Neural progenitor cell (in vitro differentiated cells): ENCODE results near the gene MPEG1.

Experiments
- CTCF ChIP-seq: fragments of 200-600 bp; sonication (generic); IDR thresholded peaks from 2 replicates; pipeline ENCODE4 v1.5.1; 2017; ENCODE audit warnings: antibody characterized with exemption, mild to moderate bottlenecking
- EZH2 ChIP-seq: fragments of 200-600 bp; sonication (generic); IDR thresholded peaks from 2 replicates; pipeline ENCODE4 v1.6.1; 2017; ENCODE audit warnings: antibody characterized with exemption, mild to moderate bottlenecking, moderate library complexity
- EZH2phosphoT487 ChIP-seq: fragments of 200-600 bp; sonication (generic); IDR thresholded peaks from 2 replicates; pipeline ENCODE4 v1.6.1; 2017; ENCODE audit warnings: antibody characterized with exemption

DNA sequence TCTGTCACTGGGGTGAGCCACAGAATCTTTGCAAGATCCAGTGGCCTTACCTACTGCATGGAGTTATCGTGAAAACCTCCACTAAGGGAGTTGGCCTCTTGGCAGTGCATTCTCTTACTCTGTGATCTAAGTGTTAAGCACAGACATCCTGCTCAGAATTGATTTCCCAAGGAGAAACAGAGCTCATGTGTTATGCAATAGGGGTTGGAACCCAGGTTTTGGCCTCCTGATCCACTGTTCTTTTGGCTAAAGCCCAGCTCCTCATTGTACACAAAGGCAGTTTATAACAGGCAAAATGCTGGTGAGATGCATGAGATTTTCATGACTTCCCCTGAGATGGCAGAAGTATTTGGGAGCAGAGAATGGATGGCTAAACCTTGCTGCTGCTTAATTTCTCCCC, 29.0 kb downstream of the MPEG1 start:
- TF ChIP-seq CTCF (no peak), EZH2 (no peak), EZH2phosphoT487 (no peak)
